HG02642 (cell line): ENCODE data around the gene CIB2.

ENCODE experiments used
- ATAC-seq: cut with Tn5 transposase; IDR thresholded peaks from one replicate; pipeline ENCODE4 v1.9.1; 2021; ENCODE audit warnings: mild to moderate bottlenecking; ENCODE audit not compliant: unreplicated experiment, poor library complexity

Gene CIB2

GRCh38 chr15:78088773-78089080 is 42.5 kb downstream of the CIB2 start:
- ATAC-seq = no peak

- peak; percentile 67 for ATAC-seq
Observed at GRCh38 chr15:78087951-78088772, 43.1 kb downstream of the CIB2 start.

GRCh38 chr15:78085928-78086327 is 45.3 kb downstream of the CIB2 start:
- ATAC-seq = no peak

- ATAC-seq = no peak
Observed at GRCh38 chr15:78084449-78084750, 46.8 kb downstream of the CIB2 start.

GRCh38 chr15:78083687-78084448 is 47.4 kb downstream of the CIB2 start:
- no peak for ATAC-seq

GRCh38 chr15:78083186-78083585 is 48.1 kb downstream of the CIB2 start:
- ATAC-seq = no peak

- no peak for ATAC-seq
Observed at GRCh38 chr15:78082743-78083110, 48.5 kb downstream of the CIB2 start.

GRCh38 chr15:78082106-78082742 is 49.0 kb downstream of the CIB2 start:
- ATAC-seq = no peak

GRCh38 chr15:78080088-78080460 is 51.2 kb downstream of the CIB2 start:
- no peak for ATAC-seq

GRCh38 chr15:78079298-78080087 is 51.8 kb downstream of the CIB2 start:
- no peak for ATAC-seq

GRCh38 chr15:78077871-78078210 is 53.4 kb downstream of the CIB2 start:
- ATAC-seq = no peak

GRCh38 chr15:78077053-78077870 is 54.0 kb downstream of the CIB2 start, which contains the start of gene TBC1D2B:
Gene TBC1D2B, minus strand, starts transcription at chr15:78077711. Its CDS starts 59 bp downstream, at chr15:78077652.
- ATAC-seq = peak; percentile 78

GRCh38 chr15:78076231-78077052 is 54.8 kb downstream of the CIB2 start:
- ATAC-seq = no peak

- no peak for ATAC-seq
Observed at GRCh38 chr15:78075490-78076230, 55.6 kb downstream of the CIB2 start.

GRCh38 chr15:78073046-78073787 is 58.0 kb downstream of the CIB2 start:
- ATAC-seq = no peak

GRCh38 chr15:78072080-78072892 is 59.0 kb downstream of the CIB2 start:
- no peak for ATAC-seq

- ATAC-seq = no peak
Observed at GRCh38 chr15:78071383-78071782, 59.9 kb downstream of the CIB2 start.
